Vagina (tissue), 2 donors: ENCODE measurements around the gene APCDD1L.

Experiments
- POLR2A ChIP-seq, 2 donors: fragments of 450-650 bp; IDR thresholded peaks; one replicate each; pipeline ENCODE4 v1.6.1; 2017; ENCODE audit warnings: antibody characterized with exemption in 2 of 2, mild to moderate bottlenecking in 2 of 2, moderate library complexity in 2 of 2
- POLR2AphosphoS5 ChIP-seq, 2 donors: sonication (generic); formaldehyde crosslinking; IDR thresholded peaks; one replicate each; pipeline ENCODE4 v1.9.0; 2017; ENCODE audit warnings: antibody characterized with exemption in 2 of 2, mild to moderate bottlenecking in 2 of 2, low read depth in 1 of 2; ENCODE audit not compliant: insufficient read depth in 1 of 2
- TF ChIP-seq, protein P1 (sequence below), 3 experiments: fragments of 450-650 bp in 2 of 3; fragments of 200-600 bp in 1 of 3; sonication (generic) in 1 of 3; IDR thresholded peaks; one replicate each; pipeline ENCODE4 v1.5.1; 2017 to 2019; ENCODE audit warnings: antibody characterized with exemption in 3 of 3, mild to moderate bottlenecking in 2 of 3, moderate library complexity in 2 of 3

DNA sequence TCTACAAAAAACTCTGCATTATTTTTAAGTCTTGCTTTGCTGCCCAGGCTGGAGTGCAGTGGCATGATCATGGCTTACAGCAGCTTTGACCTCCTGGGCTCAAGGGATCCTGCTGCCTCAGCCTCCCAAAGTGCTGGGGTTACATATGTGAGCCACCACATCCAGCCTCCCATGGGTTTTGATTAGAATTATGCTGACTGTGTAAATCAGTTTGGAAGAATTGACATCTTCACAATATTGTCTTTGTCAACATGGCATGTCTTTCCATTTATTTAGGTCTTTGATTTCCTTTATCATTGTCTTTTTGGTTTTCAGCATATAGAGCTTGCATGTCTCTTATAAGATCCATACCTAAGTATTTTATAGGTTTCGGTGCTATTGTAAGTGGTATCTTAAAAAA is 13.2 kb upstream of the APCDD1L start:
- TF ChIP-seq, protein P1, sequence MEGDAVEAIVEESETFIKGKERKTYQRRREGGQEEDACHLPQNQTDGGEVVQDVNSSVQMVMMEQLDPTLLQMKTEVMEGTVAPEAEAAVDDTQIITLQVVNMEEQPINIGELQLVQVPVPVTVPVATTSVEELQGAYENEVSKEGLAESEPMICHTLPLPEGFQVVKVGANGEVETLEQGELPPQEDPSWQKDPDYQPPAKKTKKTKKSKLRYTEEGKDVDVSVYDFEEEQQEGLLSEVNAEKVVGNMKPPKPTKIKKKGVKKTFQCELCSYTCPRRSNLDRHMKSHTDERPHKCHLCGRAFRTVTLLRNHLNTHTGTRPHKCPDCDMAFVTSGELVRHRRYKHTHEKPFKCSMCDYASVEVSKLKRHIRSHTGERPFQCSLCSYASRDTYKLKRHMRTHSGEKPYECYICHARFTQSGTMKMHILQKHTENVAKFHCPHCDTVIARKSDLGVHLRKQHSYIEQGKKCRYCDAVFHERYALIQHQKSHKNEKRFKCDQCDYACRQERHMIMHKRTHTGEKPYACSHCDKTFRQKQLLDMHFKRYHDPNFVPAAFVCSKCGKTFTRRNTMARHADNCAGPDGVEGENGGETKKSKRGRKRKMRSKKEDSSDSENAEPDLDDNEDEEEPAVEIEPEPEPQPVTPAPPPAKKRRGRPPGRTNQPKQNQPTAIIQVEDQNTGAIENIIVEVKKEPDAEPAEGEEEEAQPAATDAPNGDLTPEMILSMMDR (IDR thresholded peaks at IDR 0.05): no peak
- TF ChIP-seq POLR2A (IDR thresholded peaks at IDR 0.05) (no peak), POLR2AphosphoS5 (IDR thresholded peaks at IDR 0.05; ENCODE audit: insufficient read depth in 1 of 2, low read depth in 1 of 2) (no peak)
